Right atrium auricular region (tissue), 2 donors: Measurements from ENCODE around the gene LRRC45. TPM values are rescaled to one million over a fixed set of nuclear protein-coding genes. Genes with fewer than 3 reads are reported as not detected.

Experiments used
- DNase-seq: peaks from one replicate; pipeline ENCODE4 v3.0.0-alpha.2; 2019; ENCODE audit warnings: low spot score
- H3K27ac ChIP-seq, 2 donors: fragments of 200-600 bp; sonication (generic); 1 replicate in 1 of 2; 2 replicates in 1 of 2; pipeline ENCODE4 v1.5.1; 2016 to 2019
- H3K27me3 ChIP-seq, 2 donors: fragments of 200-600 bp; sonication (generic); one replicate each; pipeline versions ENCODE4 v1.5.1 to v1.6.0; 2017 to 2019
- H3K36me3 ChIP-seq: fragments of 200-600 bp; sonication (generic); one replicate; pipeline ENCODE4 v1.5.1; 2016
- H3K4me1 ChIP-seq, 2 donors: fragments of 200-600 bp; sonication (generic); one replicate each; pipeline versions ENCODE4 v1.5.1 to v1.6.0; 2017 to 2019
- H3K4me3 ChIP-seq, 2 donors: fragments of 200-600 bp; sonication (generic); 1 replicate in 1 of 2; 2 replicates in 1 of 2; pipeline ENCODE4 v1.5.1; 2017 to 2019; ENCODE audit warnings: mild to moderate bottlenecking in 1 of 2, moderate library complexity in 1 of 2
- H3K9me3 ChIP-seq, 2 donors: fragments of 200-600 bp; sonication (generic); one replicate each; pipeline ENCODE4 v1.5.1; 2019
- total RNA-seq, 2 donors: library from RNA; depleted of rRNA; stranded (reverse); fragments of >200 nt; gene quantifications; one replicate each; pipeline ENCODE4 v1.1.0, GENCODE V29; 2016
- TF ChIP-seq, protein P1 (sequence below), 2 donors: fragments of 200-600 bp; sonication (generic); IDR thresholded peaks; one replicate each; pipeline ENCODE4 v1.5.1; 2019; ENCODE audit warnings: antibody characterized with exemption in 2 of 2

The LRRC45 gene
- total RNA-seq, 2 donors from 2014 or later = 4.7 to 4.9 TPM

DNA sequence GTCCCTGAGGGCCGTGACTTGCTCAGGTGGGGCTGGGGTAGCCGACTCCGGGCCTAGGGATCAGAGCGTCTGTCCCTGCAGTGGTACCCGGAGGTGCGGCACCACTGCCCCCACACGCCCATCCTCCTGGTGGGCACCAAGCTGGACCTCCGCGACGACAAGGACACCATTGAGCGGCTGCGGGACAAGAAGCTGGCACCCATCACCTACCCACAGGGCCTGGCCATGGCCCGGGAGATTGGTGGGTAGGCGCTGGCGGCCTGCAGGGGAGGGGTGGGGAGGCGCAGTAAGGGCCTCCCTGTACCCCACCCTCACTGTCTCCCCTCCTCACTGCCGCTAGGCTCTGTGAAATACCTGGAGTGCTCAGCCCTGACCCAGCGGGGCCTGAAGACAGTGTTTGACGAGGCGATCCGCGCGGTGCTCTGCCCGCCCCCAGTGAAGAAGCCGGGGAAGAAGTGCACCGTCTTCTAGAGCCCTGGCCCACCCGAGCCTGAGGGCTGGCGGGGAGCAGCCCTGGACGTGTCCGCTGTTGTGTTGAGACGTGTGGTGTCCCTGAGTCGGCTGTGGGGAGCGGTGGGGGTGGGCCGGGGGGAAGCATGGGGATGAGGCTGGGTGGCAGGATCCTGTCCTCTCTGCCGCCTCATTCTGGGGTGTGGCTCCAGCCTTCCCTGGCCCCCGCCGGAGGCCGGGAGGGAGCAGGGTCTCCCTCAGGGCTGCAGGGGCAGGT lies 10.4 kb downstream of the LRRC45 start:
- H3K27me3 ChIP-seq = no peaks in the 10 kb centered on the region

DNA sequence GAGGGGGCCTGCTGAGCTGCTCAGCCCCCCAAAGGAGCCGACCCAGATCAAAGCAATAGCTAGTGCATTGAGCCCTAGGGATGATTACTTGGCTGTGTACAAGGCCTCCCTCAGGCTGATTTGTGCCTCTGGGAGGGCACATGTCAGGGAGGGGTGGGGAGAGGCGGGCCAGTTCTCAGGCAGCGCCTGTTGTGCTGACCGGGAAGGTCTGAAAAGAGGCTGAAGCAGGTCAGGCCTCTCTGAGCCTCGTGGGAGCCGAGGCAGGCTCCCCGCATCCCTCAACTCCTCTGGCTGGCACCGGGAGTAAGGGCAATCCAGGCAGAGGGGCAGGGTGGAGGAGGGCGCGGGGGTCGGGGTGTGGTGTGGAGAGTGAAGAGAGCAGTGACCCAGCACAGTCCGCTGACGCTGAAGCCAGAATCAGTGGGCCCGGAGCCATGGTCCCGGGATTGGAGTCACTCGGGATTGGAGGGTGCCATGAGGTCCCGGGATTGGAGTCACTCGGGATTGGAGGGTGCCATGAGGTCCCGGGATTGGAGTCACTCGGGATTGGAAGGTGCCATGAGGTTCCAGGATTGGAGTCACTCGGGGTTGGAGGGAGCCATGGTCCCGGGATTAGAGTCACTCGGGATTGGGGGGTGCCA lies 11.4 kb downstream of the LRRC45 start:
- no peaks in the 10 kb centered on the region for H3K36me3 ChIP-seq
- H3K4me3 ChIP-seq = no peak overlapping the region
- H3K27me3 ChIP-seq = no peaks in the 10 kb centered on the region
- H3K27ac ChIP-seq = no peak overlapping the region
- TF ChIP-seq, protein P1, sequence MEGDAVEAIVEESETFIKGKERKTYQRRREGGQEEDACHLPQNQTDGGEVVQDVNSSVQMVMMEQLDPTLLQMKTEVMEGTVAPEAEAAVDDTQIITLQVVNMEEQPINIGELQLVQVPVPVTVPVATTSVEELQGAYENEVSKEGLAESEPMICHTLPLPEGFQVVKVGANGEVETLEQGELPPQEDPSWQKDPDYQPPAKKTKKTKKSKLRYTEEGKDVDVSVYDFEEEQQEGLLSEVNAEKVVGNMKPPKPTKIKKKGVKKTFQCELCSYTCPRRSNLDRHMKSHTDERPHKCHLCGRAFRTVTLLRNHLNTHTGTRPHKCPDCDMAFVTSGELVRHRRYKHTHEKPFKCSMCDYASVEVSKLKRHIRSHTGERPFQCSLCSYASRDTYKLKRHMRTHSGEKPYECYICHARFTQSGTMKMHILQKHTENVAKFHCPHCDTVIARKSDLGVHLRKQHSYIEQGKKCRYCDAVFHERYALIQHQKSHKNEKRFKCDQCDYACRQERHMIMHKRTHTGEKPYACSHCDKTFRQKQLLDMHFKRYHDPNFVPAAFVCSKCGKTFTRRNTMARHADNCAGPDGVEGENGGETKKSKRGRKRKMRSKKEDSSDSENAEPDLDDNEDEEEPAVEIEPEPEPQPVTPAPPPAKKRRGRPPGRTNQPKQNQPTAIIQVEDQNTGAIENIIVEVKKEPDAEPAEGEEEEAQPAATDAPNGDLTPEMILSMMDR (IDR thresholded peaks at IDR 0.05) = no peak
- no peaks in the 10 kb centered on the region for H3K9me3 ChIP-seq
- peaks cover 0 to 38% of the 10 kb centered on the region in 2 donors for H3K4me1 ChIP-seq
- DNase-seq = no peak

More for the DNA sequence above, 10.4 kb downstream of the LRRC45 start:
- Histone ChIP-seq H3K9me3 (no peaks in the 10 kb centered on the region), H3K36me3 (no peaks in the 10 kb centered on the region), H3K4me3 (no peak overlapping the region), H3K27ac (no peak overlapping the region), H3K4me1 (peaks cover 0 to 38% of the 10 kb centered on the region in 2 donors)
- no peak for DNase-seq
- TF ChIP-seq, protein P1 (IDR thresholded peaks at IDR 0.05) = no peak

DNA sequence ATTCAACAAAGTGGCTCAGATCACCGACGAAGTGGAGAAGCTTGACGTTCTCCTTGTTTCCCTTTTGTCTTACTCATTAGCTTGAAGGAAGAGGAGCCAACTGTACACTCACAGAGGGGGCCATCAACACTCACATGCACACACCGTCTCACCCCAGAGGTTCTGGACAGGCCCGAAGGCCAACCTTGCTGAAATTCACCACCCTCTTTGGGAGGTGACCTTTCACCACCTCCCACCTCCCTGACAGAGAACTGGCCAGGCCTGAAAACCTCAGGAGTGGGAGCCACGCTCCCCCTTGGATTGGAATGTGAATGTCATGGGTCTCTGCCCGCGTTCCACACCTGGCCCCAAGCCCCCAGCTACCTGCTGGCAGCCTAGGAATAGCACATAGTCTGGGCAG lies 12.4 kb downstream of the LRRC45 start:
- no peak for DNase-seq
- Histone ChIP-seq H3K4me1 (peaks cover 0 to 31% of the 10 kb centered on the region in 2 donors), H3K27ac (no peak overlapping the region)

DNA sequence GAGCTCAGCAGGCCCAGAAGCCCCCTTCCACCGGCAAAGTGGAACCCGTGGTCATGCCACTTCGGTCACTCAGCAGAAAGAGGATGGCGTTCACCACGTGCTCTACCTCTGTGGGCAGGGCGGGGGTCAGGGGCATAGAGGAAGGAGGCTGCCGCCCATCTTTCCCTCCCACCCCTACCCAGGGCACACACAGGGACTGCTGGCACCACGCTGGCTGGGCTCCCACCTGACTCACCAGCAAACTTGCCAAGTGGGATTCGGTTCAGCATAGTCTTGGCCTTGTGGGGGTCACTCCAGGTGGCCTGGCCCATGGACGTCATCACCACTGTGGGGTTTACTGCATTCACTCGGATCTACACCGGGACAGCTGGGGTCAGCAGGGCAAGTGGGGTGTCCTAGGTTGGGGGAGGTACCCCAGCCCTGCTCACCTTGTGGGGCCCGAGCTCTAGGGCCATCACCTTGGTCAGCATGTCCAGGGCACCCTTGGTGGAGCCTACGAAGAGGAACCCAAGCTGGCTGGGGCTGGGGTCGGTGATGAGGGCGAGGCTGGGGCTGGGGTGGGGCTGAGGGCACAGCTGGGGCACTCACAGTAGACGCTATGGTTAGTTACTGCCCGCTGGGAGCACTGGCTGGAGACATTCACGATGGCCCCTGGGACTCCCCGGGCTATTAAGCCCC lies 13.0 kb downstream of the LRRC45 start:
- no peak for DNase-seq
- Histone ChIP-seq H3K4me1 (peaks cover 0 to 25% of the 10 kb centered on the region in 2 donors), H3K27ac (peak overlapping the region; percentile 94 to 98), H3K4me3 (peak overlapping the region; percentile 68 to 71), H3K36me3 (no peaks in the 10 kb centered on the region), H3K27me3 (no peaks in the 10 kb centered on the region), H3K9me3 (no peaks in the 10 kb centered on the region)
- TF ChIP-seq, protein P1 (IDR thresholded peaks at IDR 0.05) = no peak

More for the DNA sequence above, 12.4 kb downstream of the LRRC45 start:
- TF ChIP-seq, protein P1 (IDR thresholded peaks at IDR 0.05) = no peak
- Histone ChIP-seq H3K9me3 (no peaks in the 10 kb centered on the region), H3K36me3 (no peaks in the 10 kb centered on the region), H3K4me3 (no peak overlapping the region), H3K27me3 (no peaks in the 10 kb centered on the region)

DNA sequence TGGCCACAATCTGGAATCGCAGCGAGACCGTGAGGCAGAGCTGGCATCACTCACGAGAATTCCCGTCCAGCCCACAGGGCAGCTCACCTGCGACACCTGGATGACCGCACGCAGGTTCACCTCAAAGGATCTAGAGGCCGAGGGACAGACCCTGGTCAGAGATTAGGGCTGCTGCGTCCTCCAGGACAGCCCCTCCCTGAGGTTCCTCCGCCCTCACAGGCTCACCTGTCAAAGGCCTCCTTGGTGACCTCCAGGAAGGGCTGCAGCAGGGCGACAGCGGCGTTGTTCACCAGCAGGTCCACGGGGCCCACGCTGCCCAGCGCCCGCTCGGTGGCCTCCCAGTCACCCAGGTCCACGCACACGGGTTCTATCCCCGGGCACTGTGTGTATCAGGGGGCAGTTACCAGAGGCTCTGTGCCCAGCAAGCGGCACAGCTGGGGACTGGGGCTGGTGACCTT lies 13.6 kb downstream of the LRRC45 start:
- DNase-seq = no peak
- Histone ChIP-seq H3K27me3 (no peaks in the 10 kb centered on the region), H3K36me3 (no peaks in the 10 kb centered on the region), H3K4me3 (peak overlapping the region; percentile 68 to 71), H3K4me1 (peaks cover 0 to 24% of the 10 kb centered on the region in 2 donors), H3K27ac (peak overlapping the region; percentile 94 to 98), H3K9me3 (no peaks in the 10 kb centered on the region)
- TF ChIP-seq, protein P1 (IDR thresholded peaks at IDR 0.05) = no peak
